Common myeloid progenitor, CD34-positive (primary cell): ENCODE results near the gene CUX1.

ENCODE experiments used
- CTCF ChIA-PET: fragments of 350-600 bp; sonication (Branson Sonifier 250); formaldehyde crosslinking; loops from one replicate; lab custom pipeline; 2021; ENCODE audit warnings: antibody characterized with exemption; lab: Charles Lee
- POLR2A ChIA-PET: fragments of 350-600 bp; sonication (Branson Sonifier 250); formaldehyde crosslinking; loops from one replicate; lab custom pipeline; 2021; ENCODE audit warnings: antibody characterized with exemption; lab: Charles Lee
- DNase-seq, 3 donors: peaks; one replicate each; pipeline versions ENCODE4 v3.0.0 to v3.0.0-alpha.2; 2013
- H3K27ac ChIP-seq, 2 experiments: 1 replicate in 1 of 2; 2 replicates in 1 of 2; pipeline ENCODE4 v1.7.0; 2013; ENCODE audit warnings: inconsistent platforms in 2 of 2, low read length in 2 of 2, mild to moderate bottlenecking in 2 of 2, low read depth in 1 of 2, moderate library complexity in 1 of 2; ENCODE audit not compliant: severe bottlenecking in 2 of 2, insufficient read depth in 1 of 2, poor library complexity in 1 of 2
- H3K27me3 ChIP-seq, 5 experiments: replicated peaks in 2 of 5; 1 replicate in 3 of 5; 2 replicates in 2 of 5; pipeline versions ENCODE4 v1.6.1 to v1.7.0; 2013; ENCODE audit warnings: low read length in 4 of 5, mild to moderate bottlenecking in 2 of 5, moderate library complexity in 2 of 5, inconsistent platforms in 1 of 5; ENCODE audit not compliant: insufficient read depth in 5 of 5, control insufficient read depth in 4 of 5
- H3K36me3 ChIP-seq, 4 experiments: 1 replicate in 2 of 4; 2 replicates in 2 of 4; pipeline versions ENCODE4 v1.6.1 to v1.7.0; 2013; ENCODE audit warnings: low read length in 3 of 4, control low read depth in 1 of 4, mild to moderate bottlenecking in 1 of 4; ENCODE audit not compliant: control insufficient read depth in 4 of 4, insufficient read depth in 4 of 4
- H3K4me1 ChIP-seq, 4 experiments: 1 replicate in 3 of 4; 2 replicates in 1 of 4; pipeline versions ENCODE4 v1.6.1 to v1.7.1; 2013; ENCODE audit warnings: low read length in 3 of 4, mild to moderate bottlenecking in 3 of 4, control low read depth in 1 of 4, inconsistent platforms in 1 of 4, moderate library complexity in 1 of 4; ENCODE audit not compliant: control insufficient read depth in 4 of 4, insufficient read depth in 4 of 4; ENCODE audit errors: control extremely low read depth in 1 of 4
- H3K4me3 ChIP-seq, 7 experiments: 1 replicate in 4 of 7; 2 replicates in 3 of 7; pipeline versions ENCODE4 v1.5.1 to v1.7.0; 2013; ENCODE audit warnings: mild to moderate bottlenecking in 7 of 7, low read length in 6 of 7, moderate library complexity in 6 of 7, inconsistent platforms in 2 of 7, low read depth in 2 of 7, control low read depth in 1 of 7; ENCODE audit not compliant: insufficient read depth in 4 of 7, control insufficient read depth in 1 of 7; ENCODE audit errors: extremely low read depth in 1 of 7
- H3K9me3 ChIP-seq, 5 experiments: 1 replicate in 4 of 5; 2 replicates in 1 of 5; pipeline versions ENCODE4 v1.6.1 to v1.7.1; 2013; ENCODE audit warnings: low read length in 4 of 5, mild to moderate bottlenecking in 2 of 5, inconsistent platforms in 1 of 5, low read depth in 1 of 5, moderate library complexity in 1 of 5; ENCODE audit not compliant: control insufficient read depth in 4 of 5, insufficient read depth in 2 of 5; ENCODE audit errors: control extremely low read depth in 1 of 5
- WGBS: methylation state at CpG from one replicate; pipeline ENCODE4 v1.1.5; 2013; ENCODE audit not compliant: insufficient coverage; 5-methylcytosine and 5-hydroxymethylcytosine counted together

CUX1 gene

DNA sequence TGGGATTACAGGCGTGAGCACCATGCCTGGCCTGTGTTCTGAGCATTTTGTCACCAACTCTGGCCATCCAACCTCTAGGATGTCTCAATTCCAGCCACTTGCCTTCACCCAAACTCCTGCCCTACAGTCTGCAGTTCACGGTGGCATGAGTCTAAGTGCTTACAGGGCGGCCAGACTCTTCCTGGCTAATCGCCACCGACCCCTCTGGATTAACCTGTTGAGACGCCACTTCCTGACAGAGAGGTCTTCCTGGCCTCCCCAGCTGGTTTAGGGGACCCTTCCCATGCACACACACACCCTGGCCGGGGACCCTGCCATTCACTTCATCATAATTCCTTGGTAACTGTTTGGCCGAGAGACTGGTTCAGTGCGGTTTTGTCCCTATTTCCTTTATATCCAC, 257.7 kb downstream of the CUX1 start:
- CTCF ChIA-PET, result no interaction called here
- Histone ChIP-seq H3K27me3 (no peaks in the 10 kb centered on the region), H3K4me1 (peaks cover 0 to 20% (median 16%) of the 10 kb centered on the region in 4 experiments), H3K9me3 (peaks cover 3 to 17% (median 9%) of the 10 kb centered on the region in 5 experiments), H3K27ac (no peak overlapping the region), H3K4me3 (no peak overlapping the region), H3K36me3 (peaks cover 12 to 44% (median 35%) of the 10 kb centered on the region in 4 experiments)
- WGBS, result 99% methylated on average over 9 of the region's 9 CpGs
- DNase-seq, result no peak
- POLR2A ChIA-PET, result no interaction called here

DNA sequence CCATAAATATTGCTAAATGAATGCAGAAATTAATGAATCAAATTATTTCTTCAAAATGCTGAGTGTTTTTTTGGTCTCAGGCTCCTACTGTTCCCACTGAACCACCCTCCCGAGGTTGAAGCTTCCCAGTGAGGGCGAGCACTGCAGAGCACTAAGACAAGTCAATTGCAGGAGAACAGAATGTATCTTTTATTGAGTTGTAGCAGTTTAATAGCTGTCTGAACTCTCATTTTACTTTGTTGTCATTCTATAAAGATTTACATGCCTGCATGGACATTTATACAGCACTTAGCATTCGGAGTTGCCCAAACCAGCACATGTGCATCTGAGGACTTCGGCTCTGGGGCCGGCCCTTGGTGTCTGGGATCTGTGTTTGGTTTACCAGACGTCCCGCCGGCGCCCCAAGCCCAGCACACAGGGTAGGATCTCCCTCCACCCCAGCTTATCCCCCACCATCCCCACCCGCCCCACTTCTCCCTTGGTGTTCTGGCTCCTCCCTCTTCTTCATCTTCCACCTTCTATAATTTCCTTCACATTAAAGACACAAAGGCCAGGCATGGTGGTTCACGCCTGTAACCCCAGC, 258.2 kb downstream of the CUX1 start:
- Histone ChIP-seq H3K27ac (no peak overlapping the region), H3K36me3 (peaks cover 12 to 43% (median 30%) of the 10 kb centered on the region in 4 experiments), H3K4me1 (peaks cover 0 to 25% (median 19%) of the 10 kb centered on the region in 4 experiments), H3K27me3 (no peaks in the 10 kb centered on the region), H3K4me3 (no peak overlapping the region), H3K9me3 (peaks cover 3 to 14% (median 9%) of the 10 kb centered on the region in 5 experiments)
- 100% methylated on average over 6 of the region's 11 CpGs for WGBS
- ChIA-PET POLR2A (no interaction called here), CTCF (no interaction called here)
- DNase-seq, result no peak

DNA sequence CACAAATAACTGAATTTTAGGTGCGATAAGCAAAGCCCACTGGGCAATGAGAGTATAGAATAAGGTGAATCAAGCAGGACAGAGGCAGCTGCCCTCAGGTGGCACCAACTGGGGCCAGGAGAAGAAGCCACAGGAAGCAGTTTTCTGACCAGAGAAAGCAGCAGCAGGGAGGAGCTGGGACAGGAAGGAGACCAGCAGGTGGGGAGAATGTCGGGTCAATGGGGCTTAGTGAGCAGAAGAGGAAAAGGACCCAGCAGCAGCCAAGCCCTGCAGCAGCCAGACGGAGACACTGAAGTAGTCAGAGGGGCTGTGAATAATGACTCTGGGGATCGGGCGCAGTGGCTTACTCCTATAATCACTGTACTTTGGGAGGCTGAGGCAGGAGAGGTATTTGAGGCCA, 259.7 kb downstream of the CUX1 start:
- H3K27ac ChIP-seq, result peak overlapping the region in 1 of 2 experiments; percentile 25
- H3K4me3 ChIP-seq, result no peak overlapping the region
- peaks cover 5 to 40% (median 18%) of the 10 kb centered on the region in 4 experiments for H3K36me3 ChIP-seq
- no peaks in the 10 kb centered on the region for H3K27me3 ChIP-seq
- peaks cover 0 to 3% (median 1%) of the 10 kb centered on the region in 5 experiments for H3K9me3 ChIP-seq
- H3K4me1 ChIP-seq, result peaks cover 0 to 32% (median 19%) of the 10 kb centered on the region in 4 experiments
- DNase-seq, result peak in 2 of 3 donors; percentile 35 to 43
- WGBS, result 52% methylated on average over 5 of the region's 5 CpGs
- ChIA-PET POLR2A (no interaction called here), CTCF (interaction anchor here (1.2 kb wide), 2 partner anchors 12 to 221 kb away, joined by 3 to 6 read pairs; no protein-coding TSS in a partner anchor)

DNA sequence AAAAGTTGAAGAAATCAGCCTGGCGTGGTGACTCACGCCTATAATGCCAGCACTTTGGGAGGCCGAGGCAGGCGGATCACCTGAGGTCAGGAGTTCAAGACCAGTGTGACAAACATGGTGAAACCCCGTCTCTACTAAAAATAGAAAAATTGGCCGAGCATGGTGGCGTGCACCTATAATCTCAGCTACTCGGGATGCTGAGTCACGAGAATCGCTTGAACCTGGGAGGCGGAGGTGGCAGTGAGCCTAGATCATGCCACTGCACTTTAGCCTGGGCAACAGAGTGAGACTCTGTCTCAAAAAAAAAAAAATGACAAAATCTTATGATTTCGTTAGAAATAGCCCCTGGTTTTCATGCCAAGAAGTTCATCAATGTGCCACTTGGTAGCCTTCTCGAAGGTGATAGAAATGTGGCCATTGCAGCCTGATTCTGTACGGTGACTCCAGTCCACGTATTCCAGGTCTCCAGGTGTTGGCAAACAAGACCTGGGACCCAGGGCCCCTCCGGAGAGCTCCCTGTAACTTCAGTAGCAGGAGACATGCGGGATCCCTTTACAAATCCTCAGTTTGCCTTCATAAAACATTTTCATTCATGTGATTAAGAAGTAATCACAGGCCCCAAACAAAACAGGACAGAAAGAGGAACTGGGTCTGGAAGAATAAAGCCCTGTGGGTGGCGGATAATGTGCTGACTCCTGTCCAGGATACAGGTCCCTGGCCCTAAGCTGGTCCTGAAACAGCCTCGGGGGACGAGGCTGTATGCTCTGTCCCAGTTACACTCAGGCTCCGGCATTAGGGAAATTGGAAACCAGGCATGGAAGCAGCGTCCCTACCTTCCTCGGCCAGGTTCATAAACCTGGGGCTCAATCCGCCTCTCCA, 262.0 kb downstream of the CUX1 start:
- peaks cover 3 to 31% (median 12%) of the 10 kb centered on the region in 4 experiments for H3K36me3 ChIP-seq
- H3K4me1 ChIP-seq, result peaks cover 0 to 32% (median 19%) of the 10 kb centered on the region in 4 experiments
- ChIA-PET CTCF (interaction anchor here (1.0 to 1.1 kb wide), 2 partner anchors 16 to 19 kb away, joined by 3 read pairs; no protein-coding TSS in a partner anchor), POLR2A (no interaction called here)
- no peak overlapping the region for H3K4me3 ChIP-seq
- DNase-seq, result peak in 2 of 3 donors; percentile 67 to 75
- no peaks in the 10 kb centered on the region for H3K27me3 ChIP-seq
- 82% methylated on average over 23 of the region's 24 CpGs for WGBS
- H3K9me3 ChIP-seq, result no peaks in the 10 kb centered on the region
- H3K27ac ChIP-seq, result peak overlapping the region in 1 of 2 experiments; percentile 80

DNA sequence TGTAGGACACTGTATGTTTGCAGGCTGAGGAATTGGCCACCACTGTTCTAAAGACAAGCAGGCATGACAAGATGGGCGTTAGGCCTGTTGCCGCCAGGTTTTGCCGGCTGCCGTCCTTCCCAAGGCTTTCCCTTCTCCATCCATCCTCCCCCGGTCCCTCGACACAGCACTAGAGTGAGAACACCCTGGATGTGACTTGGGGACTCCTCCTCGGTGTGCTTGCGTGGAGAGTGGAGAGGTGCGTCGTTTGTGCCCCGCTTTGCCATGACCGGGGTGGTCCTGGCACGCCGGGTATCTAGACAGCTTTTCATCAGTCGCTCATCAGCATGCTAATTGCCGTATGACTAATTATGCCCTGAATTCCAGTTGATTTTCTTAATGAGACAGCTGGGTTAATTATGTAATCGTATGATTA, 262.6 kb downstream of the CUX1 start:
- H3K4me3 ChIP-seq, result no peak overlapping the region
- POLR2A ChIA-PET, result no interaction called here
- CTCF ChIA-PET, result interaction anchor here (1.0 to 1.1 kb wide), 2 partner anchors 16 to 19 kb away, joined by 3 read pairs; no protein-coding TSS in a partner anchor
- peak overlapping the region in 1 of 2 experiments; percentile 80 for H3K27ac ChIP-seq
- peaks cover 0 to 32% (median 19%) of the 10 kb centered on the region in 4 experiments for H3K4me1 ChIP-seq
- peaks cover 0 to 29% (median 10%) of the 10 kb centered on the region in 4 experiments for H3K36me3 ChIP-seq
- no peak for DNase-seq
- H3K27me3 ChIP-seq, result no peaks in the 10 kb centered on the region
- peaks cover 0 to 3% (median 0%) of the 10 kb centered on the region in 5 experiments for H3K9me3 ChIP-seq
- WGBS, result 94% methylated on average over 15 of the region's 17 CpGs

DNA sequence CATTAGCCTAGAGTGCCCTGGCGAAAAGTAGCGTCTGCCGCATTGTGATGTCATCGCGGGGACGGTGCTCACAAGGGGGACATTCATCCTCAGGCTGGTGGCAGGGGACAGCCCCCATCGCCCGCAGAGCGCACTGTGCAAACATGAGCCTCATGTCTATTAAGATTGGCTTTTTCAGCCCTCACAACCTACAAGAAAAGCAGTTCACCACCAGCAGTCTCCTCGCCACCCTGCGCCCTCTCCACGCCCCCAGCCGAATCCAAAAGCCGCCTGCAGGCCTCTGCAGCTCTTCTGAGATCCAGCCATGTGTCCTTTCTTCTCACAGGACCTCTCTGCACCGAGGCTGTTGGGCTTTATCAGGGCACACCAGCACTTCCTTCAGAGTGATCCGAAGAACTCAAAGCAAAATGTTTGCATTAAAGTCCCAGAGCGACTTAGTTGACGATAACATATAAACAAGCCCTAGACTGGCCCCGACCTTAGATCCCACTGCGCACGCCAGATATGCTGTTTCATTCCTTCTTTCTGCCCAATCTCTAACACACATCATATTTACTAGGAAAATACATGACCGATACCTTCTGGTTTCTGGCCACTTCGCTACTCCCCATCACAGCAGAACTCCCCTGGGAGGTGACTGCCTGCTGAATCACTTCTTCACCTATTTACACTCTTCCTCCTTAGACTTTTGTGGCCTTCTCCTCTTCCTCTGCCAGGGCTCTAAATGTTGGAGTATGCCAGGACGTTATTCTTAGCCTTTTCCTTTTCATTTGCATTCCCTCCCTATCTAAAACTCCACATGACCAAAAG, 263.2 kb downstream of the CUX1 start:
- CTCF ChIA-PET, result interaction anchor here (1.0 to 1.1 kb wide), 2 partner anchors 17 to 20 kb away, joined by 3 read pairs; no protein-coding TSS in a partner anchor
- H3K4me1 ChIP-seq, result peaks cover 0 to 32% (median 19%) of the 10 kb centered on the region in 4 experiments
- peak overlapping the region in 1 of 7 experiments; percentile 22 for H3K4me3 ChIP-seq
- no peaks in the 10 kb centered on the region for H3K27me3 ChIP-seq
- H3K9me3 ChIP-seq, result peaks cover 0 to 7% (median 3%) of the 10 kb centered on the region in 5 experiments
- POLR2A ChIA-PET, result no interaction called here
- DNase-seq, result peak; percentile 78 to 95 (median 89)
- H3K36me3 ChIP-seq, result peaks cover 0 to 23% (median 8%) of the 10 kb centered on the region in 4 experiments
- WGBS, result 54% methylated on average over 21 of the region's 24 CpGs
- peak overlapping the region; percentile 46 to 80 for H3K27ac ChIP-seq
